Measurements from ENCODE around the gene BTK. TPM values are rescaled to one million over a fixed set of nuclear protein-coding genes. Genes with fewer than 3 reads are reported as not detected.

BTK gene
- total RNA-seq, 1 donor from 2014 or later, result 0.43 TPM

DNA sequence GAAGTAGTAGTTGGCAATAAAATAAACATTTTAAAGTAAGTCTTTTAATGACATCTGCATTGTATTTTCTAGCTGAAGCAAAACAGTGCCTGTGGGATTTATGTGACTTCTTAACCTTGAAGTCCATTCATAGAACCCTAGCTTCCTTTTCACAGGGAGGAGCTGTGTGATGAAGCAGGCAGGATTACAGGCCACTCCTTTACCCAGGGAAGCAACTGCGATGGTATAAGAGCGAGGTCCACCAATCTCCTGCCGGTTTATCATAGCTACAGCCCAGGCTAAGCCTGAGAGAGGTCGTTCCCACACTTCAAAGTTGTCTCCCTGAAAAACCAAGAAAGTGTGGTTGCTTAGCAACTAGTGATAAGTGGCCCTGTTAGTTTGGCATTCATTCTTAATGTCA is 11.8 kb upstream of the BTK start:
- Histone ChIP-seq H3K27ac (ENCODE audit: low read depth, low read length) (no peak overlapping the region), H3K27me3 (ENCODE audit: insufficient read depth, low read length) (no peaks in the 10 kb centered on the region), H3K79me2 (ENCODE audit: insufficient read depth, low read length) (peaks cover 7% of the 10 kb centered on the region), H3K9me3 (ENCODE audit: insufficient read depth, low read depth, low read length) (no peaks in the 10 kb centered on the region), H3K4me2 (ENCODE audit: low read length) (no peak overlapping the region), H4K20me1 (ENCODE audit: insufficient read depth, low read length) (peaks cover 14% of the 10 kb centered on the region), H3K9ac (ENCODE audit: low read length) (no peak overlapping the region), H2AFZ (ENCODE audit: low read depth, low read length) (no peak overlapping the region), H3K4me3 (ENCODE audit: insufficient read depth, low read depth, low read length) (no peak overlapping the region), H3K4me1 (ENCODE audit: insufficient read depth, low read length) (no peaks in the 10 kb centered on the region), H3K36me3 (ENCODE audit: insufficient read depth, low read length) (peaks cover 11% of the 10 kb centered on the region)
- FAIRE-seq, result no peak
- no peak overlapping the region for H3K27ac Mint-ChIP-seq (ENCODE audit: unreplicated experiment)
- DNase-seq (ENCODE audit: low read depth), result peak; percentile 6
- no peaks in the 10 kb centered on the region for H3K27me3 Mint-ChIP-seq (ENCODE audit: low read depth, unreplicated experiment)
- no peaks in the 10 kb centered on the region for H3K36me3 Mint-ChIP-seq (ENCODE audit: low read depth, unreplicated experiment)
- peaks cover 4% of the 10 kb centered on the region for H3K4me1 Mint-ChIP-seq (ENCODE audit: low read depth, unreplicated experiment)
- no peaks in the 10 kb centered on the region for H3K9me3 Mint-ChIP-seq (ENCODE audit: unreplicated experiment)
- TF ChIP-seq CTCF (IDR thresholded peaks at IDR 0.05; ENCODE audit: insufficient read depth, low read depth, low read length) (no peak), EZH2 (IDR thresholded peaks at IDR 0.05; ENCODE audit: insufficient read depth, low read length) (no peak)
- H3K4me3 Mint-ChIP-seq (ENCODE audit: unreplicated experiment), result no peak overlapping the region

GRCh38 chrX:101395789-101396188 is 9.8 kb upstream of the BTK start:
- no peak for TF ChIP-seq EZH2 (IDR thresholded peaks at IDR 0.05; ENCODE audit: insufficient read depth, low read length)
- no peak for TF ChIP-seq CTCF (IDR thresholded peaks at IDR 0.05; ENCODE audit: insufficient read depth, low read depth, low read length)
- H3K4me3 ChIP-seq (ENCODE audit: insufficient read depth, low read depth, low read length), result no peak overlapping the region
- no peak overlapping the region for H3K9ac ChIP-seq (ENCODE audit: low read length)
- peaks cover 8% of the 10 kb centered on the region for H3K4me1 ChIP-seq (ENCODE audit: insufficient read depth, low read length)
- peaks cover 26% of the 10 kb centered on the region for H3K79me2 ChIP-seq (ENCODE audit: insufficient read depth, low read length)
- H2AFZ ChIP-seq (ENCODE audit: low read depth, low read length), result no peak overlapping the region
- no peak for DNase-seq (ENCODE audit: low read depth)
- no peaks in the 10 kb centered on the region for H3K27me3 Mint-ChIP-seq (ENCODE audit: low read depth, unreplicated experiment)
- H4K20me1 ChIP-seq (ENCODE audit: insufficient read depth, low read length), result peaks cover 23% of the 10 kb centered on the region
- no peak overlapping the region for H3K27ac ChIP-seq (ENCODE audit: low read depth, low read length)
- peaks cover 4% of the 10 kb centered on the region for H3K4me1 Mint-ChIP-seq (ENCODE audit: low read depth, unreplicated experiment)
- no peak overlapping the region for H3K27ac Mint-ChIP-seq (ENCODE audit: unreplicated experiment)
- H3K27me3 ChIP-seq (ENCODE audit: insufficient read depth, low read length), result no peaks in the 10 kb centered on the region
- H3K36me3 ChIP-seq (ENCODE audit: insufficient read depth, low read length), result peaks cover 18% of the 10 kb centered on the region
- H3K4me2 ChIP-seq (ENCODE audit: low read length), result no peak overlapping the region
- H3K9me3 ChIP-seq (ENCODE audit: insufficient read depth, low read depth, low read length), result no peaks in the 10 kb centered on the region
- H3K36me3 Mint-ChIP-seq (ENCODE audit: low read depth, unreplicated experiment), result peaks cover 3% of the 10 kb centered on the region
- H3K4me3 Mint-ChIP-seq (ENCODE audit: unreplicated experiment), result no peak overlapping the region
- peak; percentile 69 for FAIRE-seq
- no peaks in the 10 kb centered on the region for H3K9me3 Mint-ChIP-seq (ENCODE audit: unreplicated experiment)

- Mint-ChIP-seq H3K4me1 (ENCODE audit: low read depth, unreplicated experiment) (peaks cover 4% of the 10 kb centered on the region), H3K27me3 (ENCODE audit: low read depth, unreplicated experiment) (no peaks in the 10 kb centered on the region), H3K9me3 (ENCODE audit: unreplicated experiment) (no peaks in the 10 kb centered on the region), H3K36me3 (ENCODE audit: low read depth, unreplicated experiment) (peaks cover 3% of the 10 kb centered on the region), H3K27ac (ENCODE audit: unreplicated experiment) (no peak overlapping the region), H3K4me3 (ENCODE audit: unreplicated experiment) (no peak overlapping the region)
- Histone ChIP-seq H3K4me2 (ENCODE audit: low read length) (no peak overlapping the region), H3K9me3 (ENCODE audit: insufficient read depth, low read depth, low read length) (no peaks in the 10 kb centered on the region), H4K20me1 (ENCODE audit: insufficient read depth, low read length) (peaks cover 23% of the 10 kb centered on the region), H3K4me3 (ENCODE audit: insufficient read depth, low read depth, low read length) (no peak overlapping the region), H3K36me3 (ENCODE audit: insufficient read depth, low read length) (peaks cover 15% of the 10 kb centered on the region), H3K27ac (ENCODE audit: low read depth, low read length) (no peak overlapping the region), H3K79me2 (ENCODE audit: insufficient read depth, low read length) (peaks cover 26% of the 10 kb centered on the region), H3K27me3 (ENCODE audit: insufficient read depth, low read length) (no peaks in the 10 kb centered on the region), H3K9ac (ENCODE audit: low read length) (no peak overlapping the region), H3K4me1 (ENCODE audit: insufficient read depth, low read length) (peaks cover 8% of the 10 kb centered on the region), H2AFZ (ENCODE audit: low read depth, low read length) (no peak overlapping the region)
- no peak for TF ChIP-seq CTCF (IDR thresholded peaks at IDR 0.05; ENCODE audit: insufficient read depth, low read depth, low read length)
- TF ChIP-seq EZH2 (IDR thresholded peaks at IDR 0.05; ENCODE audit: insufficient read depth, low read length), result no peak
- FAIRE-seq (no peak), DNase-seq (ENCODE audit: low read depth) (no peak)
Measured at GRCh38 chrX:101394372-101394771, 8.4 kb upstream of the BTK start.
